Ovary (tissue), 9 donors: ENCODE data around the gene SMURF1. TPM values are rescaled to one million over a fixed set of nuclear protein-coding genes. Genes with fewer than 3 reads are reported as not detected.

Experiments
- DNase-seq, 5 donors: peaks; one replicate each; pipeline ENCODE4 v3.0.0-alpha.2; 2019 to 2020
- H3K27ac ChIP-seq, 2 donors: fragments of 200-600 bp; one replicate each; pipeline versions ENCODE4 v1.5.1 to v1.8.0; 2019 to 2022
- H3K27me3 ChIP-seq: fragments of 200-600 bp; one replicate; pipeline ENCODE4 v1.8.0; 2022
- H3K36me3 ChIP-seq: fragments of 200-600 bp; sonication (generic); one replicate; pipeline ENCODE4 v1.5.1; 2019
- H3K4me1 ChIP-seq: one replicate; pipeline ENCODE4 v1.8.1; 2013; ENCODE audit warnings: mild to moderate bottlenecking, moderate library complexity; ENCODE audit not compliant: insufficient read depth
- H3K4me3 ChIP-seq: fragments of 200-600 bp; sonication (generic); one replicate; pipeline ENCODE4 v1.5.1; 2017
- H3K9me3 ChIP-seq, 2 donors: fragments of 200-600 bp in 1 of 2; sonication (generic) in 1 of 2; one replicate each; pipeline versions ENCODE4 v1.5.1 to v1.8.1; 2013 to 2019; ENCODE audit warnings: mild to moderate bottlenecking in 1 of 2, moderate library complexity in 1 of 2
- CTCF ChIP-seq, 3 donors: fragments of 450-650 bp in 2 of 3; fragments of 200-600 bp in 1 of 3; IDR thresholded peaks; one replicate each; pipeline versions ENCODE4 v1.5.1 to v1.8.0; 2016 to 2022; ENCODE audit warnings: antibody characterized with exemption in 3 of 3, mild to moderate bottlenecking in 1 of 3
- EP300 ChIP-seq: sonication (generic); formaldehyde crosslinking; IDR thresholded peaks from one replicate; pipeline ENCODE4 v1.6.1; 2017; ENCODE audit warnings: antibody characterized with exemption
- POLR2A ChIP-seq: fragments of 450-650 bp; IDR thresholded peaks from one replicate; pipeline ENCODE4 v1.6.1; 2017; ENCODE audit warnings: antibody characterized with exemption, mild to moderate bottlenecking, moderate library complexity
- whole genome bisulfite sequencing, 3 donors: extraction: QIAGEN DNeasy Blood & Tissue Kit in 1 of 3; methylation state at CpG; one replicate each; pipeline versions ENCODE4 v1.1.5 to v1.1.7; 2013 to 2017; 5-methylcytosine and 5-hydroxymethylcytosine counted together
- intact Hi-C, 4 donors: fragments of 100-400 bp; cut with DNase I; formaldehyde crosslinking; loops; one replicate each; pipeline versions ENCODE4 v1.11.0 to v1.15.1; 2022 to 2023
- polyA plus RNA-seq, 2 donors: library from polyadenylated mRNA; stranded (reverse); fragments of 200-250 nt in 1 of 2; fragments of 350-450 nt in 1 of 2; fragmentation: Illumina TruSeq in 1 of 2; extraction: RNeasy Lipid Tissue Mini Kit (QIAGEN cat#74804) in 1 of 2; gene quantifications; one replicate each; pipeline ENCODE4 v1.2.3, GENCODE V29; 2013 to 2014
- total RNA-seq, 7 donors: library from RNA; depleted of rRNA in 2 of 7; stranded (reverse); fragments of >200 nt in 2 of 7; fragmentation: NEBNext Ultra II Directional in 3 of 7; extraction: Animal tissue kit (Norgen Biotek cat#: 25700) in 3 of 7; gene quantifications; one replicate each; pipeline versions ENCODE4 v1.1.0 to v1.2.4, GENCODE V29; 2016 to 2023
- donor health status: DM: no; HTN: no; CAD: no; lungs with moderate emphysema.
- donor health status: DM: no; HTN: no; CAD: no.
- donor health status: Bipolar disorder and iron deficiency.
- donor health status: DM: yes; HTN: yes; CAD: no.
- donor health status: DM: no; HTN: no; CAD: no.
- donor health status: DM: yes; HTN: yes; CAD: no.

The SMURF1 gene
- total and polyA plus RNA-seq, 9 donors, result 15.1 to 40.3 (median 27.2) TPM

DNA sequence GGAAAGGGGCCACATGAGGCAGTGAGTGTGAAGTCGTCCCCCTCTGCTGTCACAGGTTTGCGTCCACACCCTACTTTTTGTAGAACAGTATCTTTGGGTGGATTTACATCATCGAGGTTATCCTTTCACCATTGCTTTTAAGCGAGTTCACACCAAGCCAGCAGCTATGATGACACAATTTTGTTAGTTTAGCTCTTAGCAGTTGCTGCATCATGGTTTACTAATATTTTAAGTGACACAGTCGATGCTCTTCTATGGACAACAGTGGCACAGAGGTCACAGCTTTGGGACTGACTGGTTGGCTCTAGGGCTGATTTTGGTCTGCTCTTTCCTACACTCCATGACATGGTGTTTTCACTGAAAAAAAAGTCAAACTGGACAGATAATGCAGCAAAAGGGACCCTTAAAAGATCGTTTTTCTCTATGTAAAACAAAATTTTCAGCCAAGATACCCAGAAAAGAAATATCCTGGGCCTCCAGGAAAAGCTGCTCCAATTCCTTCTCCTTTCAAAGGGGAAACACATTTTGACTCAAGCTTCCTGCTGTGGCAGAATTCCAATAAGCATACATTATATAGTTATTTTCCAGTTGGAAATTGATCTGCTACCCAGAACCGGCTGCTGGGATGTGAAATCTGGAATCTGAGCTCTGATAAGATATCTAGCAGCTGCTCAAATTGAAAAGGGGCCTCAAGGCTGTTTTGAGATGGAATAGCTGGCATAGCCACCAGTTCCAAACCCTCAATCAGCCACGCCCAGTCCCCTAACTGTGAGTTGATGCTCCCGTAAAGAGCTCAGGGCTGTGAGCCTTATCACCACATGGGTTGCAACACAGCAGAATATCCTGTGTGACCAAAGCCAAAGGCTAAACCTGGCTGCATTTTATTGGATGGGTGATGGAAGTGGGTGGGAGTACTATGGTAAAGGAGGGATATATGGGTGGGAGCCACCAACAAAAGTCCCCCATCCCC, 114.2 kb downstream of the SMURF1 start:
- H3K36me3 ChIP-seq, result no peaks in the 10 kb centered on the region

DNA sequence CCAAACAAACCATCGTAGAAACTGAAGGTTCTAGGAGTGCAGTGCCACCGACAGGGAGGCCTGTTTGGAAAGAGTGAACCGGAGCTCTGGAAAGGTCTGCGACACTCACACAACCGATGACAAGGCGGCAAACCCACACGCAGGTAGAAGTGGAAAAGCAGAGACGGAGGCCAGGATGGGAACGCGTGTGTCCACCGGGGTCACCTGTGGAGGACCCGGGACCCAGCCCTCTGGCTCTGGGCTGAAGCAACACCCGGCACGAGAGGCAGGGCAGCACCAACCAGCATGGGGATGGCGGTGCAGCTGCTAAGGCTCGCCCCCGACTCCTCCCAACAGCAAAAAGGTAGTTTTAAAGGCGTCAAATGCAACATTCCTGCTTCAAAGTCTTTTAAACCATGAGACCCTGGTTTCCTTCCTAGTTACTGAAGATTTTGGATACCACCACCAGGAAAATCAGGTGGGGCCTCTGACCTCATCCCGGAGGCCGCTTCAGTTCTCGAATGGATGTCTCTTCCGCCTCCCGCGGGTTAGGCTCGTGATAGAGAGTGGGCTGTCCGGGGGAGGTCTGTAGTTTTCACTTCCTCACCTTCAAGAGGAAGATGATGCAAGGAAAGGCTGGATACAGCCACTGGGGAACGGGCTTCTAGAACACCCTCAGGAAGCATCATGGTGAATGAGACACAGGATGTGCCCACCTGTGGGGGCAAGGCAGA, 115.5 kb downstream of the SMURF1 start:
- intact Hi-C loops, result no loop called here
- peak in 1 of 5 donors; percentile 32 for DNase-seq
- WGBS, 3 donors, result 92 to 95% (median 94%) methylated on average over 27 of the region's 27 CpGs
- Histone ChIP-seq H3K27ac (no peak overlapping the region), H3K4me3 (no peak overlapping the region), H3K4me1 (no peaks in the 10 kb centered on the region), H3K36me3 (no peaks in the 10 kb centered on the region), H3K9me3 (peaks cover 0 to 5% of the 10 kb centered on the region in 2 donors), H3K27me3 (no peaks in the 10 kb centered on the region)
- no peak for TF ChIP-seq POLR2A
- no peak for TF ChIP-seq CTCF (IDR thresholded peaks at IDR 0.05)
- no peak for TF ChIP-seq EP300

More for the DNA sequence above, 114.2 kb downstream of the SMURF1 start:
- Histone ChIP-seq H3K27ac (no peak overlapping the region), H3K4me3 (no peak overlapping the region), H3K27me3 (no peaks in the 10 kb centered on the region), H3K9me3 (peaks cover 0 to 5% of the 10 kb centered on the region in 2 donors), H3K4me1 (no peaks in the 10 kb centered on the region)
- no peak for TF ChIP-seq POLR2A
- TF ChIP-seq EP300, result no peak
- TF ChIP-seq CTCF (IDR thresholded peaks at IDR 0.05), result no peak
- intact Hi-C loops, result loop anchor here in 1 of 4 donors (2.0 kb wide), 1 partner anchor 77 kb away; no protein-coding TSS in a partner anchor
- WGBS, 3 donors, result 88 to 93% (median 90%) methylated on average over 9 of the region's 9 CpGs
- peak in 1 of 5 donors; percentile 17 for DNase-seq

GRCh38 chr7:99027841-99028240, 116.1 kb downstream of the SMURF1 start:
- H3K27me3 ChIP-seq, result no peaks in the 10 kb centered on the region
- peak in 1 of 5 donors; percentile 38 for DNase-seq
- no peaks in the 10 kb centered on the region for H3K36me3 ChIP-seq
- no peaks in the 10 kb centered on the region for H3K4me1 ChIP-seq
- WGBS, 3 donors, result 65 to 89% (median 85%) methylated on average over 20 of the region's 20 CpGs
- H3K9me3 ChIP-seq, result peaks cover 0 to 5% of the 10 kb centered on the region in 2 donors
- no peak overlapping the region for H3K4me3 ChIP-seq
- intact Hi-C loops, result no loop called here
- TF ChIP-seq CTCF (IDR thresholded peaks at IDR 0.05) (no peak), EP300 (no peak), POLR2A (no peak)
- no peak overlapping the region for H3K27ac ChIP-seq

GRCh38 chr7:99027241-99027640, 116.7 kb downstream of the SMURF1 start:
- no peak for DNase-seq
- 6 to 22% (median 6%) methylated on average over 3 of the region's 3 CpGs for WGBS, 3 donors
- H3K9me3 ChIP-seq, result peaks cover 0 to 5% of the 10 kb centered on the region in 2 donors
- H3K4me1 ChIP-seq, result no peaks in the 10 kb centered on the region
- H3K4me3 ChIP-seq, result no peak overlapping the region
- TF ChIP-seq CTCF (IDR thresholded peaks at IDR 0.05) (no peak), EP300 (no peak), POLR2A (no peak)
- no peaks in the 10 kb centered on the region for H3K27me3 ChIP-seq
- intact Hi-C loops, result no loop called here
- H3K36me3 ChIP-seq, result no peaks in the 10 kb centered on the region
- H3K27ac ChIP-seq, result no peak overlapping the region
